ENCODE measurements around the gene SERPINB5. TPM values are rescaled to one million over a fixed set of nuclear protein-coding genes. Genes with fewer than 3 reads are reported as not detected.

Gene SERPINB5
- total RNA-seq (2021; ENCODE audit: unreplicated experiment): not detected
- polyA plus RNA-seq (2012; ENCODE audit: insufficient read length): not detected
- not detected for Bru-seq, nascent RNA
- not detected for BruChase-seq, experiment 1, labeled RNA remaining after a 2-hour chase
- BruChase-seq, experiment 2, labeled RNA remaining after a 6-hour chase: percentile 4 among the genes with signal in this experiment
- long read RNA-seq: 0 reads

- Histone ChIP-seq H3K36me3 (ENCODE audit: control insufficient read depth, insufficient read depth, low read length) (no peaks in the 10 kb centered on the region), H3K4me1 (ENCODE audit: control insufficient read depth, insufficient read depth, low read length) (no peaks in the 10 kb centered on the region), H3K27me3 (ENCODE audit: control insufficient read depth, insufficient read depth, low read length) (no peaks in the 10 kb centered on the region), H3K9me3 (ENCODE audit: control insufficient read depth, insufficient read depth, low read depth, low read length) (no peaks in the 10 kb centered on the region), H3K4me3 (ENCODE audit: low read depth in 2 of 2, low read length in 2 of 2) (no peak within 1 kb of the TSS), H3K27ac (ENCODE audit: low read length) (no peak within 1 kb of the TSS)
- ATAC-seq: no peak
- in situ Hi-C loops (cut with HindIII; ENCODE audit: low pct_unique_long_range_greater_than_20kb, low sequenced_read_pairs): no loop called here
- TF ChIP-seq SIN3A (IDR thresholded peaks at IDR 0.05; ENCODE audit: borderline replicate concordance, insufficient read depth, low read depth, low read length): no peak
- no peak for TF ChIP-seq TCF7L2 (IDR thresholded peaks at IDR 0.05; ENCODE audit: low read depth, low read length)
- no TSS peak for BruUV-seq (replicated peaks)
- DNase-seq (ENCODE audit: low read depth, low spot score): no peak
- CTCF ChIA-PET: no interaction called here
- intact Hi-C loops (cut with micrococcal nuclease; ENCODE audit: unreplicated experiment): no loop called here
- POLR2A ChIA-PET: no interaction called here
Measured at GRCh38 chr18:63476668-63477067, at the start of gene SERPINB5. SERPINB5 (plus strand) TSS chr18:63476958; CDS start chr18:63484429, 7,471 bp downstream.

- H3K4me3 ChIP-seq (ENCODE audit: low read depth in 2 of 2, low read length in 2 of 2): no peak overlapping the region
- no peak overlapping the region for H3K27ac ChIP-seq (ENCODE audit: low read length)
- no peaks in the 10 kb centered on the region for H3K9me3 ChIP-seq (ENCODE audit: control insufficient read depth, insufficient read depth, low read depth, low read length)
- H3K4me1 ChIP-seq (ENCODE audit: control insufficient read depth, insufficient read depth, low read length): no peaks in the 10 kb centered on the region
- CTCF ChIA-PET: no interaction called here
- DNase-seq (ENCODE audit: low read depth, low spot score): no peak
- in situ Hi-C loops (cut with HindIII; ENCODE audit: low pct_unique_long_range_greater_than_20kb, low sequenced_read_pairs): no loop called here
- no peaks in the 10 kb centered on the region for H3K36me3 ChIP-seq (ENCODE audit: control insufficient read depth, insufficient read depth, low read length)
- POLR2A ChIA-PET: no interaction called here
- TF ChIP-seq POLR2AphosphoS5 (IDR thresholded peaks at IDR 0.05; ENCODE audit: low read depth, low read length): no peak
- no peak for TF ChIP-seq SIN3A (IDR thresholded peaks at IDR 0.05; ENCODE audit: borderline replicate concordance, insufficient read depth, low read depth, low read length)
- TF ChIP-seq TCF7L2 (IDR thresholded peaks at IDR 0.05; ENCODE audit: low read depth, low read length): no peak
- no peak for TF ChIP-seq REST (IDR thresholded peaks at IDR 0.05; ENCODE audit: insufficient read depth in 1 of 2, low read depth in 2 of 2, low read length in 1 of 2)
- no peak for TF ChIP-seq CTCF (IDR thresholded peaks at IDR 0.05)
- no TSS peak for BruUV-seq (replicated peaks)
- no peak for ATAC-seq
- H3K27me3 ChIP-seq (ENCODE audit: control insufficient read depth, insufficient read depth, low read length): 0 out of 2 replicates have a peak, but pooled peaks cover 3% of the 10 kb centered on the region
- intact Hi-C loops (cut with micrococcal nuclease; ENCODE audit: unreplicated experiment): no loop called here
Measured at GRCh38 chr18:63427558-63427957, 49.2 kb upstream of the SERPINB5 start.

GRCh38 chr18:63430526-63430925 lies 46.2 kb upstream of the SERPINB5 start:
- TF ChIP-seq TCF7L2 (IDR thresholded peaks at IDR 0.05; ENCODE audit: low read depth, low read length) (no peak), POLR2AphosphoS5 (IDR thresholded peaks at IDR 0.05; ENCODE audit: low read depth, low read length) (no peak), CTCF (IDR thresholded peaks at IDR 0.05) (no peak), REST (IDR thresholded peaks at IDR 0.05; ENCODE audit: insufficient read depth in 1 of 2, low read depth in 2 of 2, low read length in 1 of 2) (no peak), SIN3A (IDR thresholded peaks at IDR 0.05; ENCODE audit: borderline replicate concordance, insufficient read depth, low read depth, low read length) (no peak)
- intact Hi-C loops (cut with micrococcal nuclease; ENCODE audit: unreplicated experiment) (loop anchor here (10.0 kb wide), 1 partner anchor 416 kb away; no protein-coding TSS in a partner anchor), in situ Hi-C loops (cut with HindIII; ENCODE audit: low pct_unique_long_range_greater_than_20kb, low sequenced_read_pairs) (no loop called here)
- ATAC-seq (no peak), DNase-seq (ENCODE audit: low read depth, low spot score) (no peak)
- Histone ChIP-seq H3K27ac (ENCODE audit: low read length) (no peak overlapping the region), H3K9me3 (ENCODE audit: control insufficient read depth, insufficient read depth, low read depth, low read length) (no peaks in the 10 kb centered on the region), H3K4me1 (ENCODE audit: control insufficient read depth, insufficient read depth, low read length) (no peaks in the 10 kb centered on the region), H3K4me3 (ENCODE audit: low read depth in 2 of 2, low read length in 2 of 2) (no peak overlapping the region), H3K27me3 (ENCODE audit: control insufficient read depth, insufficient read depth, low read length) (0 out of 2 replicates have a peak, but pooled peaks cover 3% of the 10 kb centered on the region), H3K36me3 (ENCODE audit: control insufficient read depth, insufficient read depth, low read length) (no peaks in the 10 kb centered on the region)
- BruUV-seq (replicated peaks): no TSS peak
- ChIA-PET POLR2A (no interaction called here), CTCF (interaction anchor here (0.6 kb wide), 1 partner anchor 9 kb away, joined by 3 read pairs; no protein-coding TSS in a partner anchor)
